Sigmoid colon (tissue), 7 donors: ENCODE data around the gene FNDC5. TPM values are rescaled to one million over a fixed set of nuclear protein-coding genes. Genes with fewer than 3 reads are reported as not detected.
"Not testable (repeated sequence)": the region's sequence is repeated elsewhere in the genome, so short reads cannot be mapped to it uniquely, and the experiment has no call there.

Experiments
- DNase-seq: peaks from one replicate; pipeline ENCODE4 v3.0.0-alpha.2; 2019
- H3K27ac ChIP-seq, 4 donors: fragments of 200-600 bp; sonication (generic); one replicate each; pipeline ENCODE4 v1.5.1; 2016 to 2019; ENCODE audit warnings: mild to moderate bottlenecking in 1 of 4
- H3K27me3 ChIP-seq, 3 donors: fragments of 200-600 bp; sonication (generic); one replicate each; pipeline ENCODE4 v1.5.1; 2019; ENCODE audit warnings: mild to moderate bottlenecking in 1 of 3
- H3K36me3 ChIP-seq, 4 donors: fragments of 200-600 bp; sonication (generic); one replicate each; pipeline ENCODE4 v1.5.1; 2016 to 2019
- H3K4me1 ChIP-seq, 4 donors: fragments of 200-600 bp; sonication (generic); one replicate each; pipeline ENCODE4 v1.5.1; 2017 to 2019
- H3K4me3 ChIP-seq, 4 donors: fragments of 200-600 bp; sonication (generic); one replicate each; pipeline ENCODE4 v1.5.1; 2017 to 2019; ENCODE audit warnings: mild to moderate bottlenecking in 2 of 4, moderate library complexity in 1 of 4
- H3K9me3 ChIP-seq, 4 donors: fragments of 200-600 bp in 3 of 4; sonication (generic) in 3 of 4; one replicate each; pipeline versions ENCODE4 v1.5.1 to v1.6.1; 2013 to 2019
- EP300 ChIP-seq, 4 donors: sonication (generic); formaldehyde crosslinking; IDR thresholded peaks; one replicate each; pipeline ENCODE4 v1.6.1; 2017; ENCODE audit warnings: antibody characterized with exemption in 4 of 4
- POLR2A ChIP-seq, 2 donors: fragments of 450-650 bp; IDR thresholded peaks; one replicate each; pipeline ENCODE4 v1.6.1; 2016; ENCODE audit warnings: antibody characterized with exemption in 2 of 2, mild to moderate bottlenecking in 2 of 2, moderate library complexity in 2 of 2
- POLR2AphosphoS5 ChIP-seq, 4 donors: sonication (generic); formaldehyde crosslinking; IDR thresholded peaks; one replicate each; pipeline ENCODE4 v1.6.1; 2017; ENCODE audit warnings: antibody characterized with exemption in 4 of 4
- WGBS, 2 donors: extraction: QIAGEN DNeasy Blood & Tissue Kit; methylation state at CpG; one replicate each; pipeline ENCODE4 v1.1.7; 2013; 5-methylcytosine and 5-hydroxymethylcytosine counted together
- intact Hi-C: fragments of 100-400 bp; cut with DNase I; formaldehyde crosslinking; loops from one replicate; pipeline ENCODE4 v1.15.1; 2023
- polyA plus RNA-seq, 3 donors: library from polyadenylated mRNA; stranded (reverse); fragments of 200-250 nt; gene quantifications; one replicate each; pipeline ENCODE4 v1.2.3, GENCODE V29; 2013
- total RNA-seq, 4 donors: library from RNA; depleted of rRNA; stranded (reverse); fragments of >200 nt; gene quantifications; one replicate each; pipeline ENCODE4 v1.1.0, GENCODE V29; 2016
- TF ChIP-seq, protein P1 (sequence below), 4 experiments: fragments of 450-650 bp in 3 of 4; fragments of 200-600 bp in 1 of 4; IDR thresholded peaks; one replicate each; pipeline ENCODE4 v1.5.1; 2016 to 2019; ENCODE audit warnings: antibody characterized with exemption in 4 of 4, mild to moderate bottlenecking in 3 of 4, moderate library complexity in 2 of 4
- donor health status: healthy with polysubstance abuse.
- donor health status: Bipolar disorder and iron deficiency.
- donor health status: healthy.

Gene FNDC5
- total and polyA plus RNA-seq, 7 donors, result 0.20 to 10.2 (median 0.93) TPM; not detected in 1

DNA sequence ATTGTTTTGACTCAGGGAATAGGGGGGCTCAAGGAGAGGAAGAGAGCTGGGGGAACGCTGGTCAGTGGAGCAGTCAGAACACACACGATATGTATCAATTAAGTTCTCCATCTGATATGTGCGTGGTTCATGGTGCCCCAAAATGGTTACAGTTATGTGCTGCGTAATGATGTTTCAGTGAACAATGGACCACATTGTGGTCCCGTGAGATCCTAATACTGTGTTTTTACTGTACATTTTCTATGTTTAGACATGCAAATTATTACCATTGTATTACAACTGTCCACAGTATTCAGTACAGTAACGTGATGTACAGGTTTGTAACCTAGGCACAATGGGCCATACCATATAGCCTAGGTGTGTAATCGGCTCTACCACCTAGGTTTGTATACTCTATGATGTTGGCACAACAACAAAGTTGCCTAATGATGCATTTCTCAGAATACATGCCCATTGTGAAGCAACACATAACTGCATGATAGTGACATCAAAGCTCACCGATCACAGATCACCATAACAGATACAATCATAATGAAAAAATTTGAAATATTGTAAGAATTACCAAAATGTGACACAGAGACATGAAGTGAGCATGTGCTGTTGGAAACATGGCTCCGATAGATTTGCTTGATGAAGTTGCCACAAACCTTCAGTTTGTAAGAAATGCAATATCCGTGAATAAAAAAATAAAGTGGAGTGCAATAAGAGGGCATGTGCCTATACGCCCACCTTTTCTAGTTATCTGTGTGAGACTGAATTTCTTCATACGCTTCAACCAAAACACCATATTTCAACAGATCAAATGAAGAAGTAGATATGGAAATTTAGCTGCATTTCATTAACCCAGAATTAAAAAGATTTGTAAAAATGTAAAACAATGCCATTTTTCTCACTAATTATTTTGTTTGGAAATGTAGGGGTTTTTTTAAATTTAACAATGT lies 45.3 kb upstream of the FNDC5 start:
- Histone ChIP-seq H3K27me3 (peaks cover 0 to 5% (median 0%) of the 10 kb centered on the region in 3 donors), H3K9me3 (no peaks in the 10 kb centered on the region), H3K4me3 (no peak overlapping the region), H3K27ac (no peak overlapping the region), H3K36me3 (no peaks in the 10 kb centered on the region), H3K4me1 (no peaks in the 10 kb centered on the region)
- TF ChIP-seq, protein P1, sequence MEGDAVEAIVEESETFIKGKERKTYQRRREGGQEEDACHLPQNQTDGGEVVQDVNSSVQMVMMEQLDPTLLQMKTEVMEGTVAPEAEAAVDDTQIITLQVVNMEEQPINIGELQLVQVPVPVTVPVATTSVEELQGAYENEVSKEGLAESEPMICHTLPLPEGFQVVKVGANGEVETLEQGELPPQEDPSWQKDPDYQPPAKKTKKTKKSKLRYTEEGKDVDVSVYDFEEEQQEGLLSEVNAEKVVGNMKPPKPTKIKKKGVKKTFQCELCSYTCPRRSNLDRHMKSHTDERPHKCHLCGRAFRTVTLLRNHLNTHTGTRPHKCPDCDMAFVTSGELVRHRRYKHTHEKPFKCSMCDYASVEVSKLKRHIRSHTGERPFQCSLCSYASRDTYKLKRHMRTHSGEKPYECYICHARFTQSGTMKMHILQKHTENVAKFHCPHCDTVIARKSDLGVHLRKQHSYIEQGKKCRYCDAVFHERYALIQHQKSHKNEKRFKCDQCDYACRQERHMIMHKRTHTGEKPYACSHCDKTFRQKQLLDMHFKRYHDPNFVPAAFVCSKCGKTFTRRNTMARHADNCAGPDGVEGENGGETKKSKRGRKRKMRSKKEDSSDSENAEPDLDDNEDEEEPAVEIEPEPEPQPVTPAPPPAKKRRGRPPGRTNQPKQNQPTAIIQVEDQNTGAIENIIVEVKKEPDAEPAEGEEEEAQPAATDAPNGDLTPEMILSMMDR (IDR thresholded peaks at IDR 0.05), result no peak
- no peak for TF ChIP-seq POLR2A (IDR thresholded peaks at IDR 0.05)
- TF ChIP-seq EP300 (IDR thresholded peaks at IDR 0.05), result no peak
- TF ChIP-seq POLR2AphosphoS5 (IDR thresholded peaks at IDR 0.05), result no peak
- intact Hi-C loops, result no loop called here
- no peak for DNase-seq
- WGBS, 2 donors, result 92% methylated on average over 12 of the region's 12 CpGs

DNA sequence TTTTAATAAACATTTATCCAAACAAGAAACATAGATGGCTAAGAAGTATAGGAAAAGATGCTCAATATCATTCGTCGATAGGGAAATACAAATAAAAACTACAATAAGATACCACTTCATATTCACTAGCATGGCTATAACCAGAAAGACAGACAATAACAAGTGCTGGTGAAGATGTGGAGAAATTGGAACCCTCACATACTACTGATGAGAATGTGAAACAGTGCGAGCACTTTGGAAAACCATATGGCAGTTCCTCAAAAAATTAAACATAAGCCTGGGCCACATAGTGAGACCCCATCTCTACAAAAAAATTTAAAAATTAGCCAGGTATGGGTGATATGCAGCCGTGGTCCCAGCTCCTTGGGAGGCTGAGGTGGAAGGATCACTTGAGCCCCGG lies 39.6 kb upstream of the FNDC5 start:
- Histone ChIP-seq H3K36me3 (no peaks in the 10 kb centered on the region), H3K4me1 (no peaks in the 10 kb centered on the region), H3K4me3 (no peak overlapping the region), H3K27ac (no peak overlapping the region), H3K27me3 (no peaks in the 10 kb centered on the region), H3K9me3 (no peaks in the 10 kb centered on the region)
- TF ChIP-seq POLR2AphosphoS5 (IDR thresholded peaks at IDR 0.05) (no peak), POLR2A (IDR thresholded peaks at IDR 0.05) (no peak), EP300 (IDR thresholded peaks at IDR 0.05) (no peak)
- TF ChIP-seq, protein P1 (IDR thresholded peaks at IDR 0.05), result no peak
- no peak for DNase-seq
- intact Hi-C loops, result no loop called here
- WGBS, 2 donors, result 96 to 98% methylated on average over 5 of the region's 5 CpGs

DNA sequence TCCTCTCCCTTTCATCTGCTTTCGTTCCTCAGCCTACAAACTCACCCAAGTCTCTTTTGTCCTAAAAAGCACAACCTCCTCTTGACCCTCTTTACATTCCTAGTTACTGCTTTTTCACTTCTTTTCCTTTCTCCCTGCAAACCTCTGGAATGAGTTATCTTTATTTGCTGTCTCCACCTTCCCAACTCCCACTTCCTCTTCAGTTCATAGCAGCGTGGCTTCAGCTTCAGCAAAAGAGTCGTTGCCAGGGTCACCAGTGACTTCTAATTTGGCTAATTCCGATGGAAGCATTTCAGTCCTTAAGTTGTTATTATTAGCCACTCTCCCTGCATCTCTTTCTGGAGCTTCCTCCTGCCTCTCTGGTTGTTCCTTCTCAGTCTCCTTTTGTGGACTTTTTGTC lies 36.7 kb upstream of the FNDC5 start:
- TF ChIP-seq POLR2A (IDR thresholded peaks at IDR 0.05) (no peak), EP300 (IDR thresholded peaks at IDR 0.05) (no peak), POLR2AphosphoS5 (IDR thresholded peaks at IDR 0.05) (no peak)
- TF ChIP-seq, protein P1 (IDR thresholded peaks at IDR 0.05), result no peak
- no peaks in the 10 kb centered on the region for H3K4me1 ChIP-seq
- no peak overlapping the region for H3K27ac ChIP-seq
- intact Hi-C loops, result no loop called here
- H3K4me3 ChIP-seq, result no peak overlapping the region
- H3K9me3 ChIP-seq, result no peaks in the 10 kb centered on the region
- no peak for DNase-seq
- no peaks in the 10 kb centered on the region for H3K27me3 ChIP-seq
- no peaks in the 10 kb centered on the region for H3K36me3 ChIP-seq
- WGBS, 2 donors, result 8 to 24% methylated on average over 4 of the region's 4 CpGs

DNA sequence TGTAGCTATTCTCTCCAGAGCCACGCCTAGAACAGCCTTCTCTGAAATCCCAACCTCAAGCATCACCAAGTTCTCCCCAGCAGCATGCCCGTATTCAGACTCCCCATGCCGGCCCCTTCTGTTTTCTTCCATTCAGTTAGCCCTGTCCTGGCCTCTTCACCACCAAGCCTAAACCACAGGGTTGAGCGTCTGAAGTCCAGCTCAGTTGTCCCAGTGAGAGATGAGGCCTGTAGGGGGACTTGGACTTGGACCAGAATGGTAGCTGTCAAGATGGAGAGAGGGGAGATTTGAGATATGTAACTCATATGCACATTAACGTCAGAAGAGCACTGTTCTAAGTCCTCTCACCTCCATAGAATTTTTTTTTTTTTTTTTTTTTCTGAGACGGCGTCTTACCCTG lies 35.9 kb upstream of the FNDC5 start:
- Histone ChIP-seq H3K36me3 (no peaks in the 10 kb centered on the region), H3K4me3 (no peak overlapping the region), H3K27me3 (peaks cover 0 to 2% (median 0%) of the 10 kb centered on the region in 3 donors), H3K4me1 (peaks cover 0 to 2% (median 2%) of the 10 kb centered on the region in 4 donors), H3K9me3 (no peaks in the 10 kb centered on the region), H3K27ac (no peak overlapping the region)
- no peak for DNase-seq
- TF ChIP-seq, protein P1 (IDR thresholded peaks at IDR 0.05), result no peak
- TF ChIP-seq EP300 (IDR thresholded peaks at IDR 0.05) (no peak), POLR2AphosphoS5 (IDR thresholded peaks at IDR 0.05) (no peak), POLR2A (IDR thresholded peaks at IDR 0.05) (no peak)
- intact Hi-C loops, result no loop called here
- 83 to 86% methylated on average over 7 of the region's 7 CpGs for WGBS, 2 donors

DNA sequence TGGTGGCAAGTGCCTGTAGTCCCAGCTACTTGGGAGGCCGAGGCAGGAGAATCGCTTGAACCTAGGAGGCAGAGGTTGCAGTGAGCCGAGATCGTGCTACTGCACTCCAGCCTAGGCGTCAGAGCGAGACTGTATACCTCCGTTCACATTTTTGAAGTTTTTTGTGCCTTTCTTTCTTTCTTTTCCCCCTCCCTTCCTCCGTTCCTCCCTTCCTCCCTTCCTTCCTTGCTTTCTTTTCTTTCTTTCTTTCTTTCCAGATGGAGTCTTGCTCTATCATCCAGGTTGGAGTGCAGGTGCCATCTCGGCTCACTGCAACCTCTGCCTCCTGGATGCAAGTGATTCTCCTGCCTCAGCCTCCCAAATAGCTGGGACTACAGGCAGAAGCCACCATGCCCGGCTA lies 34.9 kb upstream of the FNDC5 start:
- H3K9me3 ChIP-seq, H3K4me3 ChIP-seq, intact Hi-C loops, H3K27ac ChIP-seq, H3K36me3 ChIP-seq, H3K27me3 ChIP-seq: not testable (repeated sequence)
- peaks cover 0 to 10% (median 9%) of the 10 kb centered on the region in 4 donors for H3K4me1 ChIP-seq
- DNase-seq, result peak; percentile 6
- WGBS, 2 donors, result 73 to 80% methylated on average over 10 of the region's 10 CpGs
